PC-3 (cell line): Measurements from ENCODE around the gene GPRIN3. TPM values are rescaled to one million over a fixed set of nuclear protein-coding genes. Genes with fewer than 3 reads are reported as not detected.

ENCODE experiments used
- ATAC-seq: fragments of 200-7000 bp; cut with Tn5 transposase; 2 replicates; pipeline ENCODE4 v1.9.1; 2020; ENCODE audit warnings: mild to moderate bottlenecking, moderate library complexity
- BruUV-seq: library from RNA; stranded (reverse); fragments of 400-500 nt; replicated peaks from 2 replicates; lab custom pipeline; 2021; lab: Mats Ljungman, UMichigan
- CTCF ChIA-PET: fragments of 300-600 bp; sonication (Branson Sonifier 250); formaldehyde crosslinking; loops from one replicate; lab custom pipeline; 2022; ENCODE audit warnings: antibody characterized with exemption; lab: Charles Lee
- POLR2A ChIA-PET: fragments of 300-600 bp; sonication (Branson Sonifier 250); formaldehyde crosslinking; loops from one replicate; lab custom pipeline; 2022; ENCODE audit warnings: antibody characterized with exemption; ENCODE audit not compliant: unreplicated experiment; lab: Charles Lee
- DNase-seq: peaks from one replicate; pipeline ENCODE4 v3.0.0-alpha.2; 2015
- H2AFZ ChIP-seq: fragments of 300-600 bp; sonication (generic); 2 replicates; pipeline ENCODE4 v1.6.0; 2016; ENCODE audit warnings: antibody characterized with exemption, low read length
- H3F3A ChIP-seq: fragments of 300-600 bp; sonication (generic); one replicate; pipeline ENCODE4 v1.6.0; 2017; ENCODE audit warnings: antibody characterized with exemption, low read length, control low read depth, mild to moderate bottlenecking; ENCODE audit not compliant: unreplicated experiment
- H3K27ac ChIP-seq: fragments of 300-600 bp; sonication (generic); 2 replicates; pipeline ENCODE4 v1.5.1; 2016; ENCODE audit warnings: mild to moderate bottlenecking, low read length
- H3K27me3 ChIP-seq: fragments of 300-600 bp; sonication (generic); 2 replicates; pipeline ENCODE4 v1.6.1; 2016; ENCODE audit warnings: low read length, mixed read lengths
- H3K36me3 ChIP-seq: fragments of 300-600 bp; sonication (generic); 2 replicates; pipeline ENCODE4 v1.6.1; 2016; ENCODE audit warnings: low read depth, mixed run types, low read length, mixed read lengths
- H3K4me1 ChIP-seq: fragments of 300-600 bp; sonication (generic); 2 replicates; pipeline ENCODE4 v1.5.1; 2016; ENCODE audit warnings: low read length; ENCODE audit not compliant: insufficient read depth
- H3K4me2 ChIP-seq: fragments of 300-600 bp; sonication (generic); 2 replicates; pipeline ENCODE4 v1.6.0; 2016; ENCODE audit warnings: low read length
- H3K4me3 ChIP-seq: fragments of 300-600 bp; sonication (generic); 2 replicates; pipeline ENCODE4 v1.5.1; 2016; ENCODE audit warnings: mild to moderate bottlenecking, low read length, mixed read lengths
- H3K79me2 ChIP-seq: fragments of 300-600 bp; sonication (generic); 2 replicates; pipeline ENCODE4 v1.6.1; 2017; ENCODE audit warnings: low read length, mixed read lengths
- H3K9ac ChIP-seq: fragments of 300-600 bp; sonication (generic); 2 replicates; pipeline ENCODE4 v1.6.0; 2016; ENCODE audit warnings: mild to moderate bottlenecking, low read length
- H3K9me2 ChIP-seq: fragments of 300-600 bp; sonication (generic); replicated peaks from 2 replicates; pipeline ENCODE4 v1.6.1; 2016; ENCODE audit warnings: mixed run types, low read length, mixed read lengths
- H3K9me3 ChIP-seq: fragments of 300-600 bp; sonication (generic); 2 replicates; pipeline ENCODE4 v1.6.1; 2016; ENCODE audit warnings: low read length, mixed read lengths
- H4K20me1 ChIP-seq: fragments of 300-600 bp; sonication (generic); 2 replicates; pipeline ENCODE4 v1.6.1; 2016; ENCODE audit warnings: low read length, mixed read lengths
- EZH2 ChIP-seq: fragments of 300-600 bp; sonication (generic); IDR thresholded peaks from one replicate; pipeline ENCODE4 v1.6.1; 2017; ENCODE audit warnings: antibody characterized with exemption, mild to moderate bottlenecking, low read length; ENCODE audit not compliant: unreplicated experiment
- EZH2phosphoT487 ChIP-seq: fragments of 300-600 bp; sonication (generic); IDR thresholded peaks from 2 replicates; pipeline ENCODE4 v1.6.1; 2018; ENCODE audit warnings: mild to moderate bottlenecking, antibody characterized with exemption, low read length, borderline replicate concordance
- intact Hi-C: fragments of 100-400 bp; cut with micrococcal nuclease; formaldehyde crosslinking; loops from 2 replicates; pipeline ENCODE4 v1.9.0; 2023
- total RNA-seq: library from RNA; depleted of rRNA; stranded (reverse); fragments of >200 nt; gene quantifications from 2 replicates; pipeline ENCODE4 v1.2.3, GENCODE V29; 2014
- TF ChIP-seq, protein P1 (sequence below): fragments of 300-600 bp; sonication (generic); conservative IDR thresholded peaks from 2 replicates; pipeline ENCODE4 v1.5.1; 2017; ENCODE audit warnings: antibody characterized with exemption, low read depth, mild to moderate bottlenecking, low read length

The GPRIN3 gene
- total RNA-seq, 1 experiment from 2014 or later: not detected

DNA sequence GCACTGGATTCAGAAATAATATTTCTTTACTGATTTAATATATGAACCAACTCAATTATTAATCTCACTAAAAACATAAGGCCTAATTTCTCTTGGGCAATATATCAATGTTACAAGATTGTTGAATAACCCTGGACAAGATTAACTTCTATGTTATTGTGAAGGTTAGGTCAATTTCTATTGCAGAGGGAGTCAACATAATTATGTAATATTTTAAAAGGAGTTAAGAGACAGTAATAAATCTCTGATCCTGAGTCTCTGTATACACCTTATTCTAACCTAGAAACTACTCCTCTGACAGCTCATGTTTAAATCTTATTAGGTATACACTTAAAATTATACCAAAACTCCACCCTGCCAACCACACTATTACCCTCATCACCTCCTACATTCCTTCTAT is 15.1 kb upstream of the GPRIN3 start:
- ATAC-seq (no peak), DNase-seq (no peak)
- TF ChIP-seq EZH2 (no peak), EZH2phosphoT487 (no peak)
- TF ChIP-seq, protein P1, sequence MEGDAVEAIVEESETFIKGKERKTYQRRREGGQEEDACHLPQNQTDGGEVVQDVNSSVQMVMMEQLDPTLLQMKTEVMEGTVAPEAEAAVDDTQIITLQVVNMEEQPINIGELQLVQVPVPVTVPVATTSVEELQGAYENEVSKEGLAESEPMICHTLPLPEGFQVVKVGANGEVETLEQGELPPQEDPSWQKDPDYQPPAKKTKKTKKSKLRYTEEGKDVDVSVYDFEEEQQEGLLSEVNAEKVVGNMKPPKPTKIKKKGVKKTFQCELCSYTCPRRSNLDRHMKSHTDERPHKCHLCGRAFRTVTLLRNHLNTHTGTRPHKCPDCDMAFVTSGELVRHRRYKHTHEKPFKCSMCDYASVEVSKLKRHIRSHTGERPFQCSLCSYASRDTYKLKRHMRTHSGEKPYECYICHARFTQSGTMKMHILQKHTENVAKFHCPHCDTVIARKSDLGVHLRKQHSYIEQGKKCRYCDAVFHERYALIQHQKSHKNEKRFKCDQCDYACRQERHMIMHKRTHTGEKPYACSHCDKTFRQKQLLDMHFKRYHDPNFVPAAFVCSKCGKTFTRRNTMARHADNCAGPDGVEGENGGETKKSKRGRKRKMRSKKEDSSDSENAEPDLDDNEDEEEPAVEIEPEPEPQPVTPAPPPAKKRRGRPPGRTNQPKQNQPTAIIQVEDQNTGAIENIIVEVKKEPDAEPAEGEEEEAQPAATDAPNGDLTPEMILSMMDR: no peak
- Histone ChIP-seq H3K27ac (no peak overlapping the region), H3K36me3 (no peaks in the 10 kb centered on the region), H4K20me1 (no peaks in the 10 kb centered on the region), H2AFZ (no peak overlapping the region), H3K9me2 (no peaks in the 10 kb centered on the region), H3K27me3 (peaks cover 16% of the 10 kb centered on the region; the same call in 1 of the 2 replicates), H3K9ac (no peak overlapping the region), H3K9me3 (no peaks in the 10 kb centered on the region), H3K79me2 (no peaks in the 10 kb centered on the region), H3K4me2 (no peak overlapping the region), H3F3A (no peaks in the 10 kb centered on the region), H3K4me3 (no peak overlapping the region), H3K4me1 (no peaks in the 10 kb centered on the region)
- no TSS peak for BruUV-seq
- POLR2A ChIA-PET: no interaction called here
- intact Hi-C loops: no loop called here
- CTCF ChIA-PET: no interaction called here

DNA sequence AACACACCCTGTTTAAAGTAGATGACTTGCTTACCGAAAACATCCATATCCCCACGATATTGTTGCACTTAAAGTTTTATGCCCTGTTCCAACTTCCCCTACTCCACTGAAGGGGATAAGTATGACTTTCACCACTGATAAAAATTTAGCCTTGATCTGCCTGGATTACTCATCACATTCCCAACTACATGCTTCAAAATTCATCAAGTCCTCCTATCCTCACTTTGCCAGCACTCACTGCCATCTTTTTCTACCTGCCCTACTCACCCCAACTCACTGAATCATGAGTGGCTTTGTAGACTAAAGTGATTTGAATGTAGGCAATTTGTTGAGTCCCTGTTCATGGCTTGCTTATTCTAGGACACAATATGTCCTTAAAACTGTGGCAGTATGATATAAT is 12.2 kb upstream of the GPRIN3 start:
- ChIA-PET POLR2A (no interaction called here), CTCF (no interaction called here)
- no peak overlapping the region for H2AFZ ChIP-seq
- H3K4me3 ChIP-seq: no peak overlapping the region
- TF ChIP-seq, protein P1: no peak
- no peak for TF ChIP-seq EZH2phosphoT487
- TF ChIP-seq EZH2: no peak
- no TSS peak for BruUV-seq
- no peak overlapping the region for H3K4me2 ChIP-seq
- no peaks in the 10 kb centered on the region for H3K4me1 ChIP-seq
- no peaks in the 10 kb centered on the region for H3K9me2 ChIP-seq
- DNase-seq (no peak), ATAC-seq (no peak)
- H3K9ac ChIP-seq: no peak overlapping the region
- no peaks in the 10 kb centered on the region for H3K9me3 ChIP-seq
- no peaks in the 10 kb centered on the region for H3F3A ChIP-seq
- H3K27me3 ChIP-seq: peaks cover 10% of the 10 kb centered on the region; the same call in 1 of the 2 replicates
- no peaks in the 10 kb centered on the region for H3K36me3 ChIP-seq
- intact Hi-C loops: no loop called here
- no peak overlapping the region for H3K27ac ChIP-seq
- H4K20me1 ChIP-seq: no peaks in the 10 kb centered on the region
- no peaks in the 10 kb centered on the region for H3K79me2 ChIP-seq

DNA sequence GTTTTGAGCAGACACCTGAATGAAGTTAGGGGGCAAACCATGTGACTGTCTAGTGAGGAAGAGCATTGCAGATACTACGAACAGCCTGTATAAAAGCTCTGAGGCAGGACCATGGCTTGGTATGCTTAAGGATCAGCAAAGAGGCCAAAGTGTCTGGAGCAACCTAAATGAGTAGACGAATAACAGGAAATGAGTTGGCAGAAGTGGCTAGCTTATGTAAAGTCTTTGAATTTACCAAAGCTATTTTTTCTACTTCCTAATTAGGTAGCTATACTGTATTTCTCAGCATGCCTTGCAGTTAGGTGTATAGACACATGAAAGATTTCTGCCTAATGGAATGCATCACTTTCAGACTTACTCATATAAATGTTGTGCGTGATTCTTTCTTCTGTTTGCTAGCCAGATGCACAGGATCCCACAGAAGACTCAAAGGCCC is 9.3 kb upstream of the GPRIN3 start:
- Histone ChIP-seq H3K4me3 (no peak overlapping the region), H2AFZ (no peak overlapping the region), H3K9me3 (no peaks in the 10 kb centered on the region), H3F3A (no peaks in the 10 kb centered on the region), H3K27me3 (peaks cover 17% of the 10 kb centered on the region; the same call in 1 of the 2 replicates), H3K79me2 (no peaks in the 10 kb centered on the region), H4K20me1 (no peaks in the 10 kb centered on the region), H3K27ac (no peak overlapping the region), H3K4me2 (no peak overlapping the region), H3K9me2 (no peaks in the 10 kb centered on the region), H3K36me3 (no peaks in the 10 kb centered on the region), H3K9ac (no peak overlapping the region), H3K4me1 (no peaks in the 10 kb centered on the region)
- no TSS peak for BruUV-seq
- ChIA-PET CTCF (no interaction called here), POLR2A (no interaction called here)
- DNase-seq (peak; percentile 2), ATAC-seq (no peak)
- TF ChIP-seq, protein P1: no peak
- TF ChIP-seq EZH2 (no peak), EZH2phosphoT487 (no peak)
- intact Hi-C loops: no loop called here
